Gastrocnemius medialis (tissue), 4 donors: ENCODE measurements around the gene ZBED4. TPM values are rescaled to one million over a fixed set of nuclear protein-coding genes. Genes with fewer than 3 reads are reported as not detected.

Experiments
- ATAC-seq, 2 donors: fragments of 150-250 bp; one replicate each; pipeline ENCODE4 v1.9.1; 2016
- DNase-seq, 2 donors: peaks; one replicate each; pipeline ENCODE4 v3.0.0-alpha.2; 2019
- H3K27ac ChIP-seq, 4 donors: fragments of 200-600 bp; sonication (generic); 1 replicate in 1 of 4; 2 replicates in 3 of 4; pipeline ENCODE4 v1.5.1; 2016 to 2018; ENCODE audit warnings: mild to moderate bottlenecking in 2 of 4, moderate library complexity in 1 of 4
- H3K27me3 ChIP-seq, 3 donors: fragments of 200-600 bp; sonication (generic) in 2 of 3; 1 replicate in 1 of 3; 2 replicates in 2 of 3; pipeline versions ENCODE4 v1.5.1 to v1.6.0; 2016 to 2019; ENCODE audit warnings: mild to moderate bottlenecking in 1 of 3, moderate library complexity in 1 of 3
- H3K36me3 ChIP-seq, 2 donors: fragments of 200-600 bp; sonication (generic) in 1 of 2; one replicate each; pipeline ENCODE4 v1.5.1; 2017 to 2018
- H3K4me1 ChIP-seq, 2 donors: fragments of 200-600 bp; sonication (generic) in 1 of 2; one replicate each; pipeline ENCODE4 v1.5.1; 2016 to 2017; ENCODE audit warnings: mild to moderate bottlenecking in 2 of 2
- H3K4me3 ChIP-seq, 4 donors: fragments of 200-600 bp; sonication (generic) in 3 of 4; 1 replicate in 1 of 4; 2 replicates in 3 of 4; pipeline ENCODE4 v1.5.1; 2016 to 2019; ENCODE audit warnings: mild to moderate bottlenecking in 2 of 4
- H3K9me3 ChIP-seq, 3 donors: fragments of 200-600 bp; sonication (generic) in 2 of 3; 1 replicate in 1 of 3; 2 replicates in 2 of 3; pipeline ENCODE4 v1.5.1; 2016 to 2019
- CTCF ChIP-seq, 5 experiments: fragments of 450-650 bp in 3 of 5; fragments of 200-600 bp in 2 of 5; sonication (generic) in 2 of 5; IDR thresholded peaks in 4 of 5; conservative IDR thresholded peaks in 1 of 5; 1 replicate in 4 of 5; 2 replicates in 1 of 5; pipeline ENCODE4 v1.5.1; 2016 to 2019; ENCODE audit warnings: antibody characterized with exemption in 5 of 5, mild to moderate bottlenecking in 3 of 5, moderate library complexity in 3 of 5
- POLR2A ChIP-seq, 2 donors: fragments of 450-650 bp; IDR thresholded peaks; one replicate each; pipeline ENCODE4 v1.6.1; 2017; ENCODE audit warnings: antibody characterized with exemption in 2 of 2, mild to moderate bottlenecking in 2 of 2, moderate library complexity in 2 of 2
- in situ Hi-C, 4 donors: fragments of 200-750 bp; cut with MboI; loops; one replicate each; pipeline versions ENCODE4 v1.15.0 to v1.8.0; 2017; ENCODE audit warnings: low sequenced_read_pairs in 4 of 4
- intact Hi-C: fragments of 100-400 bp; cut with DNase I; formaldehyde crosslinking; loops from one replicate; pipeline ENCODE4 v1.15.1; 2023; ENCODE audit warnings: low total_unique reads
- total RNA-seq, 4 donors: library from RNA; depleted of rRNA; stranded (reverse); fragments of >200 nt; gene quantifications; one replicate each; pipeline versions ENCODE4 v1.1.0 to v1.2.3, GENCODE V29; 2016

Gene ZBED4
- total RNA-seq, 4 donors from 2014 or later, result 6.7 to 8.4 (median 7.5) TPM

DNA sequence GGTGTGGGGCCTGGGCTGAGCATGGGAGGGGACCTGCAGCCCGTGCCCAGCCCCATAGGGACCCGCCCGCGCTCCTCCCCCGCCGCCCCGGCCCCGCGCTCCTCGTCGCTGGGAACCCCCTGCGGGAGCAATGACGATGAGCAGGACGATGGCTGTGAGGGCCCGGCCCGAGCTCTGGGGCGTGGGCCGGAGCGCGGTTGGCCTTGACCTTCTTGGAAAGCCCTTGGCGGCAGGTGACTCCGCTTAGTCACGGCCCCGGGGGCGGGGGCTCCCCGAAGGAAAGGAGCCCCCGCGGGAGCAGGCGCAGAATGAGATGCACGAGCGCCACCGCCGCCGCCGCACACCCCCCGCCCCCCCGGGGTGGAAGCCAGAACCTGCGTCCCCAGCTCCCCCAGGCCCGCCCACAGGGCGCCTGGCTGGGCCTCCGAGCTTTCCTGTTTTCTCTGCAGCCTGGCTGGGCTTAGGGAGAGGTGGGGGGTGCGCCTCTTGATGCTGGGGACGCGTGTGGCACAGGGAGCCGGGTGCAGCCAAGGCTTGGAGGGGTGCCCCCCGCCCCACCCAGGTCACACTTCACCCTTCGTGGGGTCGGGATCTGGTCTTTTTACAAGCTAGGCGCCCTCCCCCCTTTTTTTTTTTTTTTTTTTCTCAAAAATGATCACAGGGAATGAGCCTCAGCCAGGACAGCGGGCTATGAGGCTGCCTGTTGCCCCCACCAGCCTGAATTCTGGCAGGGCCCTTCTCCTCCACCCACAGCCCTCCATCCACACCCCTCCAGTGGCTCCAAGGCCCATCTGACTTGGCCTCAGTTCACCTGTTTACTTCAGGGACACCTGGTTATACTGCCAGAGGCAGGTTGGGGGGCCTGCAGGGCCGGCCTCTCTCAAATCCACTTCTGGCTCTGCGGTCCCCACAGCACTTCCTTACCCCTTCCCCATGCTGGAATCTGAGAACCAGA, 82.7 kb downstream of the ZBED4 start:
- Histone ChIP-seq H3K4me1 (peaks cover 50 to 55% of the 10 kb centered on the region in 2 donors), H3K27me3 (no peaks in the 10 kb centered on the region), H3K27ac (peak overlapping the region; percentile 96 to 99 (median 96)), H3K4me3 (peak overlapping the region; percentile 40 to 62 (median 47)), H3K36me3 (no peaks in the 10 kb centered on the region), H3K9me3 (no peaks in the 10 kb centered on the region)
- intact Hi-C loops (loop anchor here (1.0 to 10.0 kb wide), 3 partner anchors 24 to 269 kb away; partner anchors contain the start of genes PIM3 and SELENOO), in situ Hi-C loops (loop anchor here in 2 of 4 donors (10.0 kb wide), 2 partner anchors 49 to 269 kb away; partner anchors contain the start of gene SELENOO (in 1 of the 2))
- ATAC-seq (peak; percentile 47 to 53), DNase-seq (peak; percentile 87 to 95)
- TF ChIP-seq POLR2A (IDR thresholded peaks at IDR 0.05), result peak; percentile 75 to 77
- TF ChIP-seq CTCF (IDR thresholded peaks at IDR 0.05 in 4 of 5, conservative IDR thresholded peaks at IDR 0.05 in 1 of 5), result no peak

GRCh38 chr22:49936973-49937757, 83.5 kb downstream of the ZBED4 start:
- intact Hi-C loops (loop anchor here (1.0 to 10.0 kb wide), 3 partner anchors 23 to 268 kb away; partner anchors contain the start of genes PIM3 and SELENOO), in situ Hi-C loops (loop anchor here in 2 of 4 donors (10.0 kb wide), 2 partner anchors 48 to 268 kb away; partner anchors contain the start of gene SELENOO (in 1 of the 2))
- peak in 1 of 2 donors; percentile 10 for ATAC-seq
- DNase-seq, result peak in 1 of 2 donors; percentile 68
- H3K4me1 ChIP-seq, result peaks cover 45 to 50% of the 10 kb centered on the region in 2 donors
- TF ChIP-seq POLR2A (IDR thresholded peaks at IDR 0.05) (peak; percentile 58 to 64), CTCF (IDR thresholded peaks at IDR 0.05 in 4 of 5, conservative IDR thresholded peaks at IDR 0.05 in 1 of 5) (no peak)
- no peaks in the 10 kb centered on the region for H3K27me3 ChIP-seq
- peak overlapping the region; percentile 96 to 99 (median 96) for H3K27ac ChIP-seq
- no peaks in the 10 kb centered on the region for H3K9me3 ChIP-seq
- peak overlapping the region; percentile 0 to 62 (median 42) for H3K4me3 ChIP-seq
- no peaks in the 10 kb centered on the region for H3K36me3 ChIP-seq

DNA sequence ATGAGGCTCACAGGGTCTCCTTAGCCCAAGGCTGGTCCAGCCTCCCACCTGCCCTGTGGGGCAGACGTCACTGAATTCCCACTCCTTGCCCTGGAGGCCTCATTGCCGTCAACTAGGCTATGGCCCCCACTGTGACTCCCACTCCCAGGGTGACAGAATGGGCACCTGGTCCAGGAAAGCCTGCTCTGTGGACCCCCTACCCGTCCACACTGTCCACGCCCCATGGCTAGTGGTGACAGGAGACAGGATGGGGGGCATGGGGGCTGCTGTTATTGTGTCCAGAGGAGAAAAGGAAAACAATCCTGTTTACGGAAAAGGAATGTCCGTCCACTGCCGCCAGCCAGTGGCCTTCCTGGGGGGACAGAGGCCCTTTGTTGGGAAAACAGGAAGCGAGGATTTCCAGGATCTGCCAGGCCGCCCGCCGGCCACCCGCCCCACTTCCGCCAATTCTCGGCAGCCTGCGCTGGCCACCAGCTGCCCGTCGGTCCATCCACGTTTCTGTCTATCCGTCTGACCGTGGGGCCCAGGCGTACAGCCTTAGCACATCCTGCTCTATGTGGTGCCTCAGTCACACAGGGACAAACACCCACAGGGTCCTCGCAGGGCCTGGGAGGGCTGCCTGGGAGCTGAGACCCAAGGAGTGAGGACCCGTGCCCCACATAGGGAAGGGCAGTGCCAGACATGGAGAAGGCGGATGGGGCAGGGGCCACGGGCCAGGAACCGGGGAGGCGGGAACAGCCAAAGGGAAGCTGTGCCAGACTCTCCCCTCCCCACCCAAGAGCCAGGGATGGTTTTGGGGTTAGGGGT, 84.3 kb downstream of the ZBED4 start:
- Histone ChIP-seq H3K4me1 (peaks cover 37 to 43% of the 10 kb centered on the region in 2 donors), H3K27ac (peak overlapping the region; percentile 96 to 99 (median 96)), H3K36me3 (no peaks in the 10 kb centered on the region), H3K27me3 (no peaks in the 10 kb centered on the region), H3K9me3 (no peaks in the 10 kb centered on the region), H3K4me3 (peak overlapping the region; percentile 0 to 62 (median 42))
- intact Hi-C loops (loop anchor here (2.0 to 10.0 kb wide), 2 partner anchors 33 to 267 kb away; partner anchors contain the start of gene SELENOO), in situ Hi-C loops (loop anchor here in 2 of 4 donors (10.0 kb wide), 2 partner anchors 47 to 267 kb away; partner anchors contain the start of gene SELENOO (in 1 of the 2))
- TF ChIP-seq CTCF (IDR thresholded peaks at IDR 0.05 in 4 of 5, conservative IDR thresholded peaks at IDR 0.05 in 1 of 5) (no peak), POLR2A (IDR thresholded peaks at IDR 0.05) (no peak)
- ATAC-seq, result no peak
- no peak for DNase-seq
